Activated naive CD8-positive, alpha-beta T cell treated with anti-CD3 and anti-CD28 coated beads for 36 hours (primary cell): ENCODE measurements around the gene C5orf58. TPM values are rescaled to one million over a fixed set of nuclear protein-coding genes. Genes with fewer than 3 reads are reported as not detected.

ENCODE experiments used
- DNase-seq: peaks from one replicate; pipeline ENCODE4 v3.0.0; 2021
- H3K27ac Mint-ChIP-seq: one replicate; pipeline ENCODE4 v1.8.0; 2022; ENCODE audit warnings: mild to moderate bottlenecking, moderate library complexity, mixed read lengths
- H3K27me3 Mint-ChIP-seq: one replicate; pipeline ENCODE4 v1.8.0; 2022; ENCODE audit warnings: mild to moderate bottlenecking, mixed read lengths
- H3K36me3 Mint-ChIP-seq: one replicate; pipeline ENCODE4 v1.8.0; 2021; ENCODE audit warnings: mild to moderate bottlenecking, mixed read lengths
- H3K4me1 Mint-ChIP-seq: one replicate; pipeline ENCODE4 v1.8.0; 2021; ENCODE audit warnings: mixed read lengths
- H3K4me3 Mint-ChIP-seq: one replicate; pipeline ENCODE4 v1.8.0; 2022; ENCODE audit warnings: mild to moderate bottlenecking, moderate library complexity, mixed read lengths
- H3K9me3 Mint-ChIP-seq: one replicate; pipeline ENCODE4 v1.8.0; 2022; ENCODE audit warnings: mixed read lengths
- total RNA-seq, 2 experiments: library from RNA; stranded (reverse); gene quantifications; one replicate each; pipeline ENCODE4 v1.2.3, GENCODE V29; 2021

Gene C5orf58
- total RNA-seq, 2 experiments from 2014 or later, result not detected

- DNase-seq, result peak; percentile 78
- Mint-ChIP-seq H3K27ac (peak overlapping the region; percentile 99), H3K27me3 (no peaks in the 10 kb centered on the region), H3K36me3 (peaks cover 91% of the 10 kb centered on the region), H3K9me3 (peaks cover 9% of the 10 kb centered on the region), H3K4me3 (peak overlapping the region; percentile 99), H3K4me1 (peaks cover 68% of the 10 kb centered on the region)
Measured at GRCh38 chr5:170293273-170293672, 60.5 kb downstream of the C5orf58 start.

- Mint-ChIP-seq H3K27me3 (no peaks in the 10 kb centered on the region), H3K4me1 (peaks cover 66% of the 10 kb centered on the region)
Measured at GRCh38 chr5:170294057-170294456, 61.3 kb downstream of the C5orf58 start.

GRCh38 chr5:170294556-170294955, 61.8 kb downstream of the C5orf58 start:
- Mint-ChIP-seq H3K27me3 (no peaks in the 10 kb centered on the region), H3K27ac (peak overlapping the region; percentile 99), H3K36me3 (peaks cover 78% of the 10 kb centered on the region), H3K4me3 (peak overlapping the region; percentile 99), H3K9me3 (peaks cover 8% of the 10 kb centered on the region), H3K4me1 (peaks cover 66% of the 10 kb centered on the region)
- DNase-seq, result no peak

More at GRCh38 chr5:170294057-170294456, 61.3 kb downstream of the C5orf58 start:
- Mint-ChIP-seq H3K4me3 (peak overlapping the region; percentile 99), H3K27ac (peak overlapping the region; percentile 99), H3K9me3 (peaks cover 9% of the 10 kb centered on the region), H3K36me3 (peaks cover 83% of the 10 kb centered on the region)
- DNase-seq, result no peak

Other genes starting within 250 kb of the C5orf58 start
- not detected for gene FOXI1, start 127.1 kb upstream of the C5orf58 start, total RNA-seq
- 100 to 1,000 TPM; 192 to 199 TPM for gene LCP2, start 64.8 kb downstream of the C5orf58 start, total RNA-seq
- not detected for gene KCNMB1, start 156.4 kb downstream of the C5orf58 start, total RNA-seq